ENCODE data around the gene H6PD.

H6PD gene

GRCh38 chr1:9271861-9272595, 37.5 kb downstream of the H6PD start (continued):
- TF ChIP-seq TOX (CRISPR knock-in tag; IDR thresholded peaks at IDR 0.05; ENCODE audit: borderline replicate concordance), result no peak

GRCh38 chr1:9273177-9273576, 38.6 kb downstream of the H6PD start:
- no peak for ATAC-seq
- TF ChIP-seq ZNF70 (CRISPR knock-in tag; IDR thresholded peaks at IDR 0.05) (no peak), SNAI2 (CRISPR knock-in tag; IDR thresholded peaks at IDR 0.05) (no peak), OSR1 (CRISPR knock-in tag; IDR thresholded peaks at IDR 0.05) (no peak), RARB (CRISPR knock-in tag; IDR thresholded peaks at IDR 0.05) (no peak), PATZ1 (CRISPR knock-in tag; IDR thresholded peaks at IDR 0.05; ENCODE audit: borderline replicate concordance) (no peak), ZNF8 (CRISPR knock-in tag; IDR thresholded peaks at IDR 0.05) (no peak), POU6F1 (CRISPR knock-in tag; IDR thresholded peaks at IDR 0.05; ENCODE audit: borderline replicate concordance, low read depth) (no peak), ISL1 (CRISPR knock-in tag; IDR thresholded peaks at IDR 0.05) (no peak), TOX (CRISPR knock-in tag; IDR thresholded peaks at IDR 0.05; ENCODE audit: borderline replicate concordance) (no peak)

GRCh38 chr1:9275161-9275560, 40.6 kb downstream of the H6PD start:
- peak; percentile 28 for ATAC-seq
- TF ChIP-seq ISL1 (CRISPR knock-in tag; IDR thresholded peaks at IDR 0.05), result no peak
- no peak for TF ChIP-seq POU6F1 (CRISPR knock-in tag; IDR thresholded peaks at IDR 0.05; ENCODE audit: borderline replicate concordance, low read depth)
- no peak for TF ChIP-seq CSDC2 (CRISPR knock-in tag; IDR thresholded peaks at IDR 0.05)
- no peak for TF ChIP-seq PPARA (CRISPR knock-in tag; IDR thresholded peaks at IDR 0.05; ENCODE audit: borderline replicate concordance)
- no peak for TF ChIP-seq TSHZ2 (CRISPR knock-in tag; IDR thresholded peaks at IDR 0.05)
- no peak for TF ChIP-seq PATZ1 (CRISPR knock-in tag; IDR thresholded peaks at IDR 0.05; ENCODE audit: borderline replicate concordance)
- no peak for TF ChIP-seq ZNF565 (CRISPR knock-in tag; conservative IDR thresholded peaks at IDR 0.05; ENCODE audit: low read depth)
- no peak for TF ChIP-seq SNAI2 (CRISPR knock-in tag; IDR thresholded peaks at IDR 0.05)
- no peak for TF ChIP-seq ZFP30 (CRISPR knock-in tag; IDR thresholded peaks at IDR 0.05)
- no peak for TF ChIP-seq ARNTL (CRISPR knock-in tag; IDR thresholded peaks at IDR 0.05; ENCODE audit: borderline replicate concordance, low read depth)
- TF ChIP-seq ZFP3 (CRISPR knock-in tag; IDR thresholded peaks at IDR 0.05), result no peak

GRCh38 chr1:9275567-9276034, 41.0 kb downstream of the H6PD start:
- TF ChIP-seq GLIS3 (CRISPR knock-in tag; IDR thresholded peaks at IDR 0.05) (no peak), TCF4 (CRISPR knock-in tag; IDR thresholded peaks at IDR 0.05; ENCODE audit: borderline replicate concordance) (no peak), RARB (CRISPR knock-in tag; IDR thresholded peaks at IDR 0.05) (no peak), ZFP3 (CRISPR knock-in tag; IDR thresholded peaks at IDR 0.05) (no peak), PPARA (CRISPR knock-in tag; IDR thresholded peaks at IDR 0.05; ENCODE audit: borderline replicate concordance) (no peak), BACH2 (CRISPR knock-in tag; IDR thresholded peaks at IDR 0.05; ENCODE audit: borderline replicate concordance) (no peak), ZNF565 (CRISPR knock-in tag; conservative IDR thresholded peaks at IDR 0.05; ENCODE audit: low read depth) (no peak), OSR1 (CRISPR knock-in tag; IDR thresholded peaks at IDR 0.05) (no peak), ZFP30 (CRISPR knock-in tag; IDR thresholded peaks at IDR 0.05) (no peak), ZNF8 (CRISPR knock-in tag; IDR thresholded peaks at IDR 0.05) (no peak)
- ATAC-seq, result peak; percentile 83

Data from SK-N-SH treated with all-trans-retinoic acid at 6 μM for 48 hours (cell line).